HG02884 (cell line): ENCODE results near the gene DKKL1.
"Not testable (repeated sequence)": the region's sequence is repeated elsewhere in the genome, so short reads cannot be mapped to it uniquely, and the experiment has no call there.

Source experiments
- ATAC-seq: cut with Tn5 transposase; IDR thresholded peaks from one replicate; pipeline ENCODE4 v1.9.1; 2021; ENCODE audit warnings: mild to moderate bottlenecking, moderate library complexity; ENCODE audit not compliant: unreplicated experiment

DKKL1 gene

GRCh38 chr19:49363268-49364082 lies at the start of gene DKKL1:
DKKL1 (plus strand) TSS chr19:49363877; CDS start chr19:49363999, 122 bp downstream.
- ATAC-seq = no peak

GRCh38 chr19:49315111-49315510 lies 48.6 kb upstream of the DKKL1 start:
- no peak for ATAC-seq

GRCh38 chr19:49316284-49316683 lies 47.4 kb upstream of the DKKL1 start:
- no peak for ATAC-seq

- ATAC-seq = no peak
These were observed 45.4 kb upstream of the DKKL1 start for GRCh38 chr19:49318296-49318695.

GRCh38 chr19:49324801-49325576 lies 38.7 kb upstream of the DKKL1 start, which contains the start of gene SLC6A16:
SLC6A16 (minus strand) TSS chr19:49325191; CDS start chr19:49311347, 13,844 bp downstream.
- ATAC-seq = no peak

- ATAC-seq = not testable (repeated sequence)
These were observed 37.9 kb upstream of the DKKL1 start for GRCh38 chr19:49325756-49326155.

GRCh38 chr19:49326165-49326704 lies 37.4 kb upstream of the DKKL1 start:
- no peak for ATAC-seq

- no peak for ATAC-seq
These were observed 35.7 kb upstream of the DKKL1 start for GRCh38 chr19:49327878-49328544.

- ATAC-seq = no peak
These were observed 34.9 kb upstream of the DKKL1 start for GRCh38 chr19:49328741-49329140.

GRCh38 chr19:49331187-49331586 lies 32.5 kb upstream of the DKKL1 start:
- ATAC-seq = not testable (repeated sequence)

- ATAC-seq = peak; percentile 47
These were observed 32.0 kb upstream of the DKKL1 start for GRCh38 chr19:49331616-49332055.

- not testable (repeated sequence) for ATAC-seq
These were observed 30.8 kb upstream of the DKKL1 start for GRCh38 chr19:49332691-49333417.

- no peak for ATAC-seq
These were observed 30.3 kb upstream of the DKKL1 start for GRCh38 chr19:49333418-49333805.

GRCh38 chr19:49333811-49334288 lies 29.8 kb upstream of the DKKL1 start:
- ATAC-seq = no peak

GRCh38 chr19:49335071-49335783 lies 28.4 kb upstream of the DKKL1 start, which contains the start of gene CD37:
CD37 (plus strand) TSS chr19:49335406; CDS start chr19:49335541, 135 bp downstream.
- ATAC-seq = no peak

GRCh38 chr19:49335784-49336481 lies 27.7 kb upstream of the DKKL1 start:
- ATAC-seq = no peak

- no peak for ATAC-seq
These were observed 27.0 kb upstream of the DKKL1 start for GRCh38 chr19:49336482-49337266.
